K562 (cell line): ENCODE results near the gene PATL2. TPM values are rescaled to one million over a fixed set of nuclear protein-coding genes. Genes with fewer than 3 reads are reported as not detected.

Source experiments
- ARID1B ChIP-seq: fragments of 450-650 bp; IDR thresholded peaks from 2 replicates; pipeline ENCODE4 v1.6.1; 2016; ENCODE audit warnings: antibody characterized with exemption, mild to moderate bottlenecking, inconsistent platforms
- ARNT ChIP-seq, 2 experiments: fragments of 450-650 bp; IDR thresholded peaks; 2 replicates each; pipeline ENCODE4 v1.6.1; 2016; ENCODE audit warnings: mild to moderate bottlenecking in 1 of 2
- CBFA2T3 ChIP-seq: fragments of 450-650 bp; IDR thresholded peaks from 2 replicates; pipeline ENCODE4 v1.6.1; 2017
- DACH1 ChIP-seq: fragments of 450-650 bp; IDR thresholded peaks from 2 replicates; pipeline ENCODE4 v1.6.1; 2018; ENCODE audit not compliant: partially characterized antibody
- GATA2 ChIP-seq: sonication (generic); formaldehyde crosslinking; IDR thresholded peaks from 2 replicates; pipeline ENCODE4 v1.4.0; 2020; ENCODE audit warnings: mild to moderate bottlenecking, missing genetic modification reagents
- GATAD2B ChIP-seq: fragments of 450-650 bp; IDR thresholded peaks from 2 replicates; pipeline ENCODE4 v1.6.1; 2017; ENCODE audit warnings: mild to moderate bottlenecking, borderline replicate concordance
- KLF16 ChIP-seq: IDR thresholded peaks from 2 replicates; pipeline ENCODE4 v1.6.1; 2016; ENCODE audit warnings: antibody characterized with exemption
- L3MBTL2 ChIP-seq: fragments of 450-650 bp; IDR thresholded peaks from 2 replicates; pipeline ENCODE4 v1.6.1; 2016; ENCODE audit warnings: mild to moderate bottlenecking, moderate library complexity
- MTA2 ChIP-seq: fragments of 450-650 bp; IDR thresholded peaks from 2 replicates; pipeline ENCODE4 v1.6.1; 2016; ENCODE audit warnings: low read depth
- MYC ChIP-seq, 2 experiments: fragments of 250-450 bp in 1 of 2; sonication (Bioruptor Pico) in 1 of 2; IDR thresholded peaks; 2 replicates each; pipeline versions ENCODE4 v1.5.1 to v1.6.1; 2012 to 2021; ENCODE audit warnings: low read depth in 2 of 2, borderline replicate concordance in 1 of 2, improper control_type of control experiment in 1 of 2, low read length in 1 of 2, mild to moderate bottlenecking in 1 of 2, moderate library complexity in 1 of 2
- PML ChIP-seq: IDR thresholded peaks from 2 replicates; pipeline ENCODE4 v1.6.1; 2012; ENCODE audit warnings: low read length, inconsistent platforms
- POLR2G ChIP-seq: fragments of 200-400 bp; formaldehyde crosslinking; IDR thresholded peaks from 2 replicates; pipeline ENCODE4 v1.6.1; 2017; ENCODE audit warnings: low read depth, mild to moderate bottlenecking, antibody characterized with exemption, low read length, moderate library complexity
- POLR2H ChIP-seq: IDR thresholded peaks from 2 replicates; pipeline ENCODE4 v1.6.1; 2016; ENCODE audit warnings: missing genetic modification characterization, low read depth, mild to moderate bottlenecking, control low read depth, missing compliant biosample characterization, moderate library complexity
- PRDM10 ChIP-seq: fragments of 450-650 bp; IDR thresholded peaks from 2 replicates; pipeline ENCODE4 v1.6.1; 2018; ENCODE audit not compliant: partially characterized antibody
- RNF2 ChIP-seq: sonication (generic); IDR thresholded peaks from 2 replicates; pipeline ENCODE4 v1.6.1; 2016
- TAF9B ChIP-seq: fragments of 450-650 bp; IDR thresholded peaks from 2 replicates; pipeline ENCODE4 v1.6.1; 2018; ENCODE audit warnings: mild to moderate bottlenecking; ENCODE audit not compliant: partially characterized antibody
- YY1 ChIP-seq, 3 experiments: IDR thresholded peaks; 2 replicates each; pipeline ENCODE4 v1.6.1; 2011; ENCODE audit warnings: low read length in 2 of 3, mild to moderate bottlenecking in 2 of 3, moderate library complexity in 2 of 3, borderline replicate concordance in 1 of 3, control low read depth in 1 of 3, low read depth in 1 of 3; ENCODE audit not compliant: insufficient read depth in 3 of 3, insufficient replicate concordance in 2 of 3, control insufficient read depth in 1 of 3, insufficient read length in 1 of 3; ENCODE audit errors: extremely low read depth in 1 of 3
- ZBTB11 ChIP-seq, 3 experiments: fragments of 200-800 bp in 1 of 3; fragments of 250-450 bp in 1 of 3; fragments of 450-650 bp in 1 of 3; sonication (Bioruptor Pico) in 1 of 3; sonication (Bioruptor generic) in 1 of 3; formaldehyde crosslinking in 1 of 3; IDR thresholded peaks; 2 replicates each; pipeline versions ENCODE4 v1.6.1 to v1.8.0; 2016 to 2022; ENCODE audit warnings: mild to moderate bottlenecking in 2 of 3, missing genetic modification characterization in 2 of 3, missing compliant biosample characterization in 1 of 3, moderate library complexity in 1 of 3
- ZNF232 ChIP-seq: sonication (generic); formaldehyde crosslinking; IDR thresholded peaks from 2 replicates; pipeline ENCODE4 v1.8.0; 2022; ENCODE audit warnings: mild to moderate bottlenecking, missing genetic modification reagents
- polyA plus RNA-seq, 8 experiments: library from polyadenylated mRNA; depleted of rRNA in 4 of 8; stranded (reverse) in 5 of 8; unstranded in 3 of 8; fragments of >200 nt; fragmentation: Nextera tagmentation in 2 of 8; fragmentation: Illumina TruSeq in 1 of 8; extraction: Ambion mirVana in 2 of 8; extraction: Trizol in 1 of 8; gene quantifications; 2 replicates each; pipeline versions ENCODE4 v1.2.1 to v1.2.3, GENCODE V29; 2011 to 2014; ENCODE audit warnings: inconsistent platforms in 1 of 8, missing spikeins in 1 of 8
- total RNA-seq, 7 experiments: library from RNA; depleted of rRNA in 6 of 7; stranded (reverse); fragments of >200 nt in 6 of 7; fragmentation: Illumina TruSeq in 2 of 7; extraction: Trizol in 2 of 7; gene quantifications; 2 replicates each; pipeline versions ENCODE4 v1.2.1 to v1.2.3, GENCODE V29; 2011 to 2021; ENCODE audit warnings: low replicate concordance in 1 of 7

The PATL2 gene
- total and polyA plus RNA-seq, 9 of the 15 experiments (the other 6 are each of a cell fraction or from before 2014, with no cell fraction given): 0.42 to 1.1 (median 0.86) TPM

GRCh38 chr15:44682809-44683682 lies 28.1 kb downstream of the PATL2 start (continued):
- TF ChIP-seq MYC (IDR thresholded peaks at IDR 0.05; ENCODE audit: low read depth, low read length) (0 out of 2 replicates have a peak, but pooled peaks have one; percentile 15), MYC (CRISPR knock-in tag; IDR thresholded peaks at IDR 0.05; ENCODE audit: borderline replicate concordance, low read depth) (0 out of 2 replicates have a peak, but pooled peaks have one; percentile 27), CBFA2T3 (peak; percentile 89), GATAD2B (peak; percentile 9; the same call in 1 of the 2 replicates), TAF9B (peak; percentile 48), DACH1 (peak; percentile 32), ARNT (IDR thresholded peaks at IDR 0.05) (peak in 1 of 2 experiments; percentile 48; a peak in 1 of 4 replicates), YY1 (IDR thresholded peaks at IDR 0.05; ENCODE audit: borderline replicate concordance in 1 of 3, control insufficient read depth in 1 of 3, extremely low read depth in 1 of 3, insufficient read depth in 3 of 3, insufficient read length in 1 of 3, insufficient replicate concordance in 2 of 3, low read depth in 1 of 3, low read length in 2 of 3) (peak in 2 of 3 experiments; percentile 22 to 47), POLR2H (tag) (peak; percentile 31; the same call in 1 of the 2 replicates), ARID1B (peak; percentile 73), MTA2 (peak; percentile 58; the same call in 1 of the 2 replicates), ZNF232 (CRISPR knock-in tag) (0 out of 2 replicates have a peak, but pooled peaks have one; percentile 19), KLF16 (peak; percentile 27; the same call in 1 of the 2 replicates), PML (0 out of 2 replicates have a peak, but pooled peaks have one; percentile 27), L3MBTL2 (peak; percentile 60; the same call in 1 of the 2 replicates), RNF2 (peak; percentile 88), GATA2 (0 out of 2 replicates have a peak, but pooled peaks have one; percentile 30), ZBTB11 (CRISPR knock-in tag; IDR thresholded peaks at IDR 0.05) (peak in 1 of 3 experiments; percentile 32; a peak in 1 of 6 replicates), PRDM10 (peak; percentile 86), POLR2G (0 out of 2 replicates have a peak, but pooled peaks have one; percentile 16)
